HG03066 (cell line): ENCODE data around the gene GPC6.

Source experiments
- ATAC-seq: cut with Tn5 transposase; IDR thresholded peaks from one replicate; pipeline ENCODE4 v1.9.1; 2021; ENCODE audit warnings: low read depth; ENCODE audit not compliant: unreplicated experiment

The GPC6 gene

GRCh38 chr13:93789058-93789457, 562.5 kb downstream of the GPC6 start:
- ATAC-seq = no peak

DNA sequence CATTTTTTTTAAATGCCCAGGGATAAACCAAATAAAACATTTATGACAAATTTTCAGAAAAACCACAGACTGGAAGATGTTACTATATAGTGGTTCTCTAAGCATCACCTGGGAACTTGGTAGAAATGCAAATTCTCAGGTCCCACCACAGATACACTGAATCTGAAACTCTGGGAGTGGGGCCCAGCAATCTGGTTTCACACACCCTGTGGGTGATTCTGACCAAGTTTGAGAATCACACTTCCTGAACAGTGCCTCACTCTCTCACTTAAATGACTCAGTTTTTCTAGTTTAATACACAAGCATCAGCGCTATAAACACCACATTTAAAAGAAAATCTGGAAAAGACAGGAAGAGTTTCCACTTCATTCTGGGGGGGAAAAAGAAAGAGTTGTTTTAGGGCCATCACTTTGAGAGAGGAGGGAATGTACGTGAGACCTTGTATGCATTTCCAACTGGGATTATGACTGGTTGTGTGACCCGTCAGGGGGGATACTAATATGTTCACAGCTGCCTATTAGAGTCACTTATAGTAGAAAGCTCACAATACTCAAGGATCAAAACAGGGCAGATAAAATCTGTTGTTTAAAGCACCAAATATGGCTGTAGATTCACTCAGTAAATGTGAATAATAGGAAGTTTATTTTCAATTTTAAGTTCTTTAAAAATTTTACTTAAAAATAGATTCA, 567.7 kb downstream of the GPC6 start:
- ATAC-seq = peak; percentile 88

DNA sequence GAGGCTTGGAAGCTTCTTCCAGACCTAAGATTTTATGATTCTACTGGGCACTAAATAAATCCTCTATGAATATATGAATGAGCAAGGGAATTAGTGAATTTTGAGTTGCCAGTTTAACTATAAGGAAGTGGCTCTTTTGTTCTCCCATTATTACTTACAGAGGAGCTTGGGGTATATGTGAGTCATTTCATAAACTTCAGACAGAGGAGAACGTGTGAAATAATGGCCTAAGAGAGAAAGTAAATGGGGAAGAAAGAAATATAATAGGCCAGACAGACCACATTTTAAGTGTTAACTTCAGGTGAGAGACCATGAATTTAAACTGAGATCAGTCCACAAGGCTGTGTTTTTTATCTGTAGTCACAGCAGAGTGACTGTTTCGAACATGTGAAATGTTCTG, 570.9 kb downstream of the GPC6 start:
- peak; percentile 64 for ATAC-seq

DNA sequence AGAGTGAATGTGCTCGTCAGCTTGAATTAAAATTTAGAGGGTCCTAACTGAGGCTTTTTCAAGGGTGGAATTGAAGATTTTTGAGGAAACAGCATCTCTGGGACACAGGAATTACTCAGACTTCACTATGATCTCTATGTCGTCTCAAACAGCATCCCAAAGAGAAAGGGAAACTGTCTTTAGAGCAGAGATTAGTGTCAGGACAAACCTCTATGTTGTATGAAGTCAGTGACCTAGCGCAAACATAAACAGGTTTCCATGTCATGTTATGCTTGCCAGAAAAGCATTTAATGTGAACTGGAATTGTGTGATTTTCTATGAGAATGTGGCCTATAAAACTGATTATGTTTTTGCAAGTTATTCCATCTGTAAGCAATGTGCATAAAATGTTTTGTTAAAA, 573.7 kb downstream of the GPC6 start:
- ATAC-seq = no peak

DNA sequence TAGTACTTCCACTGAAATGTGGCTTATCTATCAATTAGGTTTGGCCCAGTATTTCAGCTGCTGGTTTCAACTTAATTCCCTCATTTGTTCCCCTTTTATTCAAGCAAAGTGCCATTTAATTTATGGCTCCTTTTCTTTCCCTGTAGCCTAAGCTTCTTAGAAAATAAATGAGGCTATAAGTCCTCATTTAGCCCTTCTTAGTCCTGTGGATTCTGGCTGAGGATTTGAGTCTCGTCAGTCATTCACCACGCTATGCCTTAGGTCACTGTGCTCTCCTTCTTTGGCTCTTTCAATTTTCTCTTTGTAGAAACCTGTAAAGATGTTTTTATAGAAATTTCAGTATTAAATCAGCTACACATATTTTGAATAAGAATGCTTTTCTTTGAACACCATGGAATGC, 579.1 kb downstream of the GPC6 start:
- ATAC-seq = no peak

DNA sequence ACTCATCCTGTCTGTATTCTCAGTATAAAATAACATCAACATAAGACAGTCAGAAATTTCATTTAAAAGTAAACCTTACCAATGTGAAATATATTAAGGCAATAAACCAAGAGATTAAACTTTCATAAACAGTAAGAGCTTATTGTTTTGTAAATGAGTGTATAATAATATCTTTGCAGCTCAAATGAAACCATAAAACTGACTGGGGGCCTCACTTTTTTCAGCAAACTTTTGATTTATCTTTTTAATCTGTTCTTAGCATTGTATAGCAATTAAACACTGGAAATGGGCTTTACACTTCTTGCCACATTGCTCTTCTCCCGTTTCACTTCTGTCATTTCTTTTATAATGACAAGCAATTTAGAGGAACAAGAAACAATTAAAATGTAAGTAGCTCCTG, 580.3 kb downstream of the GPC6 start:
- no peak for ATAC-seq

- ATAC-seq = no peak
Measured at GRCh38 chr13:93810264-93810663, 583.7 kb downstream of the GPC6 start.

- ATAC-seq = no peak
Measured at GRCh38 chr13:93811071-93811737, 584.6 kb downstream of the GPC6 start.

- no peak for ATAC-seq
Measured at GRCh38 chr13:93811738-93812112, 585.1 kb downstream of the GPC6 start.

GRCh38 chr13:93814658-93815057, 588.1 kb downstream of the GPC6 start:
- no peak for ATAC-seq

- ATAC-seq = no peak
Measured at GRCh38 chr13:93818345-93818744, 591.7 kb downstream of the GPC6 start.

DNA sequence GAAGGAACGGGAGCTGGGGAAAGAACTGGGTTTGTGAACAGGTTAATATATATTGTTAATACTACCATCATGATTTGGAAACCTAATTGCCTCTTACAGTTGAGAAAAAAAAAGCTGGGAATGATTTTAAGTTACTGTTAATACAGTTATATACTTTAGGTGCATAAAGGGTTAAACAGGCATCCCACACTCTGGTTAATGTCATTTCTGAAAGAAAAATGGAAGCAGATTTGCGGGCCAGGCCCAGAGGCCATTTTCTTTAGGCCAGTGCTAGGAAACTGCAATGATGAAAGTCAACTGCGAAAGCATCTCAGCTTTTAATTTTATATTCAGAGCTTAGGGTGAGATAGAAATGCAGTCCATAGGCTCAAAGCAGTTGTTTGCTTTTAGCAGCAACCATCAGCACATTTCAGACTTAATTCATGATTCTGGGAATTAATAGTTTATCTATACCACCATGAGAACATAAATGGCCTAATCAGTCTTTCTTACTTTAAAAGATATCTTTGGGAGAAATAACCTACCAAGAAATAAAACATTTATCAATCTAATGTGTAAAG, 592.8 kb downstream of the GPC6 start:
- no peak for ATAC-seq

DNA sequence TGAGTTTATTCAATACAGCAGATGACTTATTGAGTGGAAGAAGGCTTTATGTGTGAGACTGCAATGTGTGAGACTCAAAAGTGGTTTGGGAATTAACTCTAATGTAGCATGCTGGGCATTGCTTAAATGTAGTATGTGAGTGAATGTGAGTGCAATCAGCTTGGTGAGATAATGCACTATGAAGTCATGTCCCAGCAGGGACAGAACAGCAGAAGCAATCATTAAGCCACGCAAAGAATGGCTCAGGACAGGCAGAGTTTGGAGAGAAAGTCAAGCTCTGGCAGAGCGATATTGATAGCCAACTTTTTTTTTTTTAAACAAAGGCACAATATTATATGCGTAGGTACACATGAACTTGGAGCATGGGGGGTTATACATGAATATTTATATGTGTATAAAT, 597.7 kb downstream of the GPC6 start:
- ATAC-seq = no peak

GRCh38 chr13:93834051-93834450, 607.4 kb downstream of the GPC6 start:
- ATAC-seq = no peak

- no peak for ATAC-seq
Measured at GRCh38 chr13:93843082-93843481, 616.5 kb downstream of the GPC6 start.

- ATAC-seq = no peak
Measured at GRCh38 chr13:93847162-93847561, 620.6 kb downstream of the GPC6 start.

DNA sequence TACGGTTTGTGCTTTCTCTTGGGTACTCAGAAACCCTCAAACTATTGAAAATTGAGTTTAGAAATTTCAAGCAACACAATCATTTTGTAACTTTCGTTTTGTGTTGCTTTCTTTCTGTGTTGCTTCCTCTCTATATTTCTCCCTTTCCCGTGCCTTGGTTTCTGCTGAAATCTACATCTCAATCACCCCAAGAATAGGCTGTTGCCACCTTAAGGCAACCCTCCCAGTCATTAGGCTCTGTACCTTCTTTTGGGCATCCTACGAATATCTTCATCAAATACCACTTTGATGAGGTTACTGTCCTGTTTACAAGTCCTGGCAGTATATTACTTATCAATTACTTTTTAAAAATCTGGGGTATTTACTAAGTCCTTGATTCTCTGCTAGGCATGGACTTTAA, 621.6 kb downstream of the GPC6 start:
- ATAC-seq = no peak

- no peak for ATAC-seq
Measured at GRCh38 chr13:93851236-93851635, 624.6 kb downstream of the GPC6 start.

DNA sequence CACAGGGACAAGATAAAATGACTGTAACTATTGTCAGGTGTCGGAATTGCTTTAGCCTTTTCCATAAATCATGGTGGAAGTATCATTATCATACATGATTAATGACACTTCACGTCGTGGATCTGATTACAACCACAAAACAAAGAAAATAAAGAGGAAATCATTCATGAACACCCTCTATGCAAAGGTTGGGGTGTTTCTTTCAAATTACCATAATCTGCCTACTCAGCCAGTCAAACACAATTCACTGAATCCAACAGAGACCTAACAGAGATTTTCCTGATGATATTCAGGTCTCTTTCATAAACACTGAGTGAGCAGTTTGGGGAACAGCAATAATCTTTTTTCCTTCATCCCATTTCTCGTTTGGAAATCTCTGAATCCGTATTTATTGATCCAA, 627.3 kb downstream of the GPC6 start:
- ATAC-seq = no peak

DNA sequence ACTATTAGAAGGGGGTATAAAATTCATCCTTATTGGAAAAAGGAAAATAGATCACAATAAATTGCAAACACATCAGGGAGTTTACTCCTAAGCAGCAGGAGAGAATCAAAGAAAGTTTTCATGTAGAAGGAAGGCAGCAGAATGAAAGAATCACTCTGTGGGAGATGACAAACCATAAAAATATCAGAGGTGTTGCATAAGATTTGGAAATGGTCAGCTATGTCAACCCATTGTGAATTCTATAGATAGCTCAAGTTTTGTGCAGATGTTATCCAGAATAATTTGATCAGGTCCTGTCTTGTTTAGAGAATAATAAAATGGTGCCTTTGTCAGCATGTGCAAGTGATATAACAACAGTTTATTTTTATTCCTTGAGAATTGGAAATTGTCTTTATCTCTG, 630.5 kb downstream of the GPC6 start:
- no peak for ATAC-seq

DNA sequence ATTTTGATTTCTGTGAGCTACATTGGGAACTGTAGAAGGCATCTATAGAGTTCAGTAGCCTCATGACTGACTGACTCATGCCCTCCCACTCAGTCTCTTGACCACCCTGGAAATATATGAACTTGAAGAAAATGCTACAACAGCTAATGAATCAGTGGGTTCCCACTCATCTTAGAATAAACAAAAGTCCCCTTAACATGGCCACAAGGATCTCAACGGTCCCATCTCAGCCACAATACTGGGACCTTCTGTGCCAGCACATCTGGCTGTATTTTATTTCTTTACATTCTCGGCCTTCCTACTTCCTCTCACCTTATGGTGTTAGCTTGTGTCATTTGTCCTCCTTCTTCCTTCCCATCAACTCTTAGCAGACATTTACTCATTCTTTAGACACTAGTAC, 633.1 kb downstream of the GPC6 start:
- ATAC-seq = no peak

GRCh38 chr13:93861818-93862217, 635.2 kb downstream of the GPC6 start:
- ATAC-seq = no peak
